Measurements from ENCODE around the gene BAG5. TPM values are rescaled to one million over a fixed set of nuclear protein-coding genes. Genes with fewer than 3 reads are reported as not detected.
A peak's percentile ranks its signal among the peaks of the same experiment; 100 is the strongest.
"Not testable (repeated sequence)": the region's sequence is repeated elsewhere in the genome, so short reads cannot be mapped to it uniquely, and the experiment has no call there.

The BAG5 gene
- total RNA-seq, 1 donor from 2014 or later, result 46.6 TPM

GRCh38 chr14:103522649-103523574 lies 39.5 kb downstream of the BAG5 start, which contains the start of gene CKB:
Gene CKB, minus strand, starts transcription at chr14:103522830. Its CDS starts 337 bp downstream, at chr14:103522493.
- peak; percentile 43 for DNase-seq

GRCh38 chr14:103521951-103522563 lies 40.4 kb downstream of the BAG5 start:
- no peak for DNase-seq

- no peak for DNase-seq
Measured at GRCh38 chr14:103521438-103521950, 41.0 kb downstream of the BAG5 start.

GRCh38 chr14:103520657-103521437 lies 41.6 kb downstream of the BAG5 start:
- no peak for DNase-seq

GRCh38 chr14:103520269-103520656 lies 42.2 kb downstream of the BAG5 start:
- no peak for DNase-seq

- no peak for DNase-seq
Measured at GRCh38 chr14:103519837-103520212, 42.6 kb downstream of the BAG5 start.

GRCh38 chr14:103519043-103519836 lies 43.2 kb downstream of the BAG5 start:
- no peak for DNase-seq

- no peak for DNase-seq
Measured at GRCh38 chr14:103518422-103519042, 43.9 kb downstream of the BAG5 start.

GRCh38 chr14:103517721-103518421 lies 44.6 kb downstream of the BAG5 start:
- DNase-seq, result no peak

- DNase-seq, result no peak
Measured at GRCh38 chr14:103517174-103517566, 45.3 kb downstream of the BAG5 start.

GRCh38 chr14:103516426-103517173 lies 45.9 kb downstream of the BAG5 start:
- no peak for DNase-seq

GRCh38 chr14:103514596-103515421 lies 47.6 kb downstream of the BAG5 start:
- no peak for DNase-seq

- peak; percentile 86 for DNase-seq
Measured at GRCh38 chr14:103512701-103513611, 49.5 kb downstream of the BAG5 start.

- not testable (repeated sequence) for DNase-seq
Measured at GRCh38 chr14:103512180-103512579, 50.3 kb downstream of the BAG5 start.

GRCh38 chr14:103510724-103511693 lies 51.4 kb downstream of the BAG5 start:
- DNase-seq, result no peak
